Vagina (tissue), 2 donors: ENCODE data around the gene KTN1.

Experiments used
- POLR2A ChIP-seq, 2 donors: fragments of 450-650 bp; IDR thresholded peaks; one replicate each; pipeline ENCODE4 v1.6.1; 2017; ENCODE audit warnings: antibody characterized with exemption in 2 of 2, mild to moderate bottlenecking in 2 of 2, moderate library complexity in 2 of 2
- POLR2AphosphoS5 ChIP-seq, 2 donors: sonication (generic); formaldehyde crosslinking; IDR thresholded peaks; one replicate each; pipeline ENCODE4 v1.9.0; 2017; ENCODE audit warnings: antibody characterized with exemption in 2 of 2, mild to moderate bottlenecking in 2 of 2, low read depth in 1 of 2; ENCODE audit not compliant: insufficient read depth in 1 of 2
- TF ChIP-seq, protein P1 (sequence below), 3 experiments: fragments of 450-650 bp in 2 of 3; fragments of 200-600 bp in 1 of 3; sonication (generic) in 1 of 3; IDR thresholded peaks; one replicate each; pipeline ENCODE4 v1.5.1; 2017 to 2019; ENCODE audit warnings: antibody characterized with exemption in 3 of 3, mild to moderate bottlenecking in 2 of 3, moderate library complexity in 2 of 3

DNA sequence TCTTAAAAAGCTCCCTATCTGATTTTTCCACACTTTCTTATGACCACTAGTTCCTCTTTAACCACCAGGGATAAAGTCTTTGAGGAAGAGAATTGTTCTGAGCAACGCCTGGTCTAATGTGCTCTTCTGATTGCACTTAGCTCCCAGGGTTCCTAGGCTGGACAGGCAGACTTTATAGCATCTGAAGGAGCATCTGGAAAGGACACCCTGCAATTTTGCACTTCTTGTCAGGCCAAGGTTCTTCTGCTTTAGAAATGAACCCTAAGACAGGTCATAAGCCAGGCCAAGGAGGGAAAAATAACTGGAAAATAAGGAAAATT, 126.3 kb downstream of the KTN1 start:
- no peak for TF ChIP-seq POLR2A (IDR thresholded peaks at IDR 0.05)
- TF ChIP-seq, protein P1, sequence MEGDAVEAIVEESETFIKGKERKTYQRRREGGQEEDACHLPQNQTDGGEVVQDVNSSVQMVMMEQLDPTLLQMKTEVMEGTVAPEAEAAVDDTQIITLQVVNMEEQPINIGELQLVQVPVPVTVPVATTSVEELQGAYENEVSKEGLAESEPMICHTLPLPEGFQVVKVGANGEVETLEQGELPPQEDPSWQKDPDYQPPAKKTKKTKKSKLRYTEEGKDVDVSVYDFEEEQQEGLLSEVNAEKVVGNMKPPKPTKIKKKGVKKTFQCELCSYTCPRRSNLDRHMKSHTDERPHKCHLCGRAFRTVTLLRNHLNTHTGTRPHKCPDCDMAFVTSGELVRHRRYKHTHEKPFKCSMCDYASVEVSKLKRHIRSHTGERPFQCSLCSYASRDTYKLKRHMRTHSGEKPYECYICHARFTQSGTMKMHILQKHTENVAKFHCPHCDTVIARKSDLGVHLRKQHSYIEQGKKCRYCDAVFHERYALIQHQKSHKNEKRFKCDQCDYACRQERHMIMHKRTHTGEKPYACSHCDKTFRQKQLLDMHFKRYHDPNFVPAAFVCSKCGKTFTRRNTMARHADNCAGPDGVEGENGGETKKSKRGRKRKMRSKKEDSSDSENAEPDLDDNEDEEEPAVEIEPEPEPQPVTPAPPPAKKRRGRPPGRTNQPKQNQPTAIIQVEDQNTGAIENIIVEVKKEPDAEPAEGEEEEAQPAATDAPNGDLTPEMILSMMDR (IDR thresholded peaks at IDR 0.05), result no peak
- no peak for TF ChIP-seq POLR2AphosphoS5 (IDR thresholded peaks at IDR 0.05; ENCODE audit: insufficient read depth in 1 of 2, low read depth in 1 of 2)
